Measurements from ENCODE around the gene RNF5.

RNF5 gene

GRCh38 chr6:32213649-32214048 is 35.4 kb downstream of the RNF5 start:
- no peak for DNase-seq

GRCh38 chr6:32214126-32214525 is 35.9 kb downstream of the RNF5 start:
- DNase-seq = no peak

- DNase-seq = no peak
Observed at GRCh38 chr6:32215617-32216016, 37.4 kb downstream of the RNF5 start.

- no peak for DNase-seq
Observed at GRCh38 chr6:32216285-32216684, 38.1 kb downstream of the RNF5 start.

GRCh38 chr6:32216998-32217397 is 38.8 kb downstream of the RNF5 start:
- DNase-seq = no peak

GRCh38 chr6:32218167-32218566 is 40.0 kb downstream of the RNF5 start:
- no peak for DNase-seq

- no peak for DNase-seq
Observed at GRCh38 chr6:32220021-32220420, 41.8 kb downstream of the RNF5 start.

- no peak for DNase-seq
Observed at GRCh38 chr6:32222333-32223230, 44.4 kb downstream of the RNF5 start.

GRCh38 chr6:32223258-32224235 is 45.3 kb downstream of the RNF5 start, which contains the start of gene NOTCH4:
Gene NOTCH4, minus strand, starts transcription at chr6:32224067. Its CDS starts 139 bp downstream, at chr6:32223928.
- no peak for DNase-seq

- DNase-seq = no peak
Observed at GRCh38 chr6:32224696-32225095, 46.5 kb downstream of the RNF5 start.

- no peak for DNase-seq
Observed at GRCh38 chr6:32226434-32226833, 48.2 kb downstream of the RNF5 start.
